Measurements from ENCODE around the gene PTPRK.

- TF ChIP-seq EZH2 (IDR thresholded peaks at IDR 0.05; ENCODE audit: low read length, missing control alignments) (no peak), CTCF (conservative IDR thresholded peaks at IDR 0.05 in 1 of 2, IDR thresholded peaks at IDR 0.05 in 1 of 2; ENCODE audit: low read depth in 1 of 2, low read length in 2 of 2) (no peak)
Measured at GRCh38 chr6:127971945-127972391, 548.4 kb downstream of the PTPRK start.

Data from fibroblast of lung (primary cell).